Neural cell (in vitro differentiated cells): Measurements from ENCODE around the gene ZNF565.

ENCODE experiments used
- CTCF ChIP-seq: fragments of 450-650 bp; IDR thresholded peaks from 2 replicates; pipeline ENCODE4 v1.5.1; 2014; ENCODE audit warnings: antibody characterized with exemption, mild to moderate bottlenecking, moderate library complexity; ENCODE audit not compliant: poor library complexity, severe bottlenecking
- POLR2AphosphoS5 ChIP-seq: IDR thresholded peaks from 2 replicates; pipeline ENCODE4 v1.6.1; 2012
- RAD21 ChIP-seq: fragments of 450-650 bp; conservative IDR thresholded peaks from 2 replicates; pipeline ENCODE4 v1.6.1; 2014; ENCODE audit warnings: antibody characterized with exemption, mild to moderate bottlenecking, moderate library complexity
- REST ChIP-seq: IDR thresholded peaks from 2 replicates; pipeline ENCODE4 v1.6.1; 2012; ENCODE audit warnings: borderline replicate concordance

GRCh38 chr19:36142046-36142445 is 72.4 kb downstream of the ZNF565 start:
- no peak for TF ChIP-seq CTCF
- TF ChIP-seq POLR2AphosphoS5, result no peak
- TF ChIP-seq REST, result no peak
- TF ChIP-seq RAD21, result no peak
